Activated gamma-delta T cell treated with anti-CD3 and anti-CD28 coated beads, Interleukin-2, amount 50 U/mL, for 16 hours (primary cell): ENCODE measurements around the gene FOXL1.

Experiments used
- DNase-seq: peaks from one replicate; pipeline ENCODE4 v3.0.0-alpha.2; 2020; ENCODE audit warnings: low read depth

Gene FOXL1

GRCh38 chr16:86578061-86578599, at the start of gene FOXL1:
FOXL1 (plus strand) TSS chr16:86578549; CDS start chr16:86578724, 175 bp downstream.
- no peak for DNase-seq

- DNase-seq: no peak
These were observed 49.2 kb upstream of the FOXL1 start for GRCh38 chr16:86529160-86529559.

DNA sequence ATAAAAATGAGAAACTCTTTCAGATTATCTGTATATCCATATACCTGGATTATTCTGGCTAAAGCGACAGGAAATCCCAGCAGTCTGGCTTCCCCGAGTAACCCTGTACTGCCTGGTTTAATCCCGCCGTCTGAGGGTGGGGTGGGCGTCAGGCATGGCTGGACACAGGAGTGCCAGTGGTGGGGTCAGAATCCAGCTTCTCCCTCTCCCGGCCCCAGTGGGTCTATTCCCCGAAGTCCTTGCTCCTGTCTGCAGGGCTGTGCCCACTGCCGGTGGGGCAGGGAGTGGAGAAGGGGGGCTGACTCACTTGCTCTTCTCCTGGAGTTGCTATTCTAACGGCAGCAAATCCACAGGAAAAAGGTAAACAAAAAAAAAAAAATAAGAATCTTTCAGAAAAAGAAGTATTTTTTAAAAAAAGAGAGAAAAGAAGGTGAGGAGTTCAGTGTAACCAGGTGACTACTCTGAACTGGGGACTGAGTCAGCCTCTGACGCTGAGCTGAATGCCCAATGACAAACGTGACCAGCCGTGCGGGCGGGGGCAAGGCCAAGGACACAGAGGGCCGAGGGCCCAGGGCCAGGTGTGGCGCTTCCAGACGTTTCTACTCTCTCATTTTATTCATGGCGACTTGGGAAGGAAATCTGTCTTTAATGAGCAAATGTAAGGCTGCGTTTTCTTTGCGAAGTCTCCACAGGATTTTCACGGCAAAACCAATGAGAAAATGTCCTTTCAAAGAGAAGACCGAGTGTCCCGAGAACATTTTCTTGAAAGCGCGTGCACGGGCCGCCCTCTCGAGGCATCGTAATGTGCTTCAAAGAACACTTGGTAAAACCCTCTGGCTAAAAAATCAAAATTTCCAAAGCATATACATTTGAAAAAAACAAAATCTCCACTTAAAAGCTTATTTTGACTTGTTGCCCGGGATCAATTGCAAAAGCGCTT, 47.8 kb upstream of the FOXL1 start:
- no peak for DNase-seq

- DNase-seq: no peak
These were observed 47.2 kb upstream of the FOXL1 start for GRCh38 chr16:86531191-86531545.

DNA sequence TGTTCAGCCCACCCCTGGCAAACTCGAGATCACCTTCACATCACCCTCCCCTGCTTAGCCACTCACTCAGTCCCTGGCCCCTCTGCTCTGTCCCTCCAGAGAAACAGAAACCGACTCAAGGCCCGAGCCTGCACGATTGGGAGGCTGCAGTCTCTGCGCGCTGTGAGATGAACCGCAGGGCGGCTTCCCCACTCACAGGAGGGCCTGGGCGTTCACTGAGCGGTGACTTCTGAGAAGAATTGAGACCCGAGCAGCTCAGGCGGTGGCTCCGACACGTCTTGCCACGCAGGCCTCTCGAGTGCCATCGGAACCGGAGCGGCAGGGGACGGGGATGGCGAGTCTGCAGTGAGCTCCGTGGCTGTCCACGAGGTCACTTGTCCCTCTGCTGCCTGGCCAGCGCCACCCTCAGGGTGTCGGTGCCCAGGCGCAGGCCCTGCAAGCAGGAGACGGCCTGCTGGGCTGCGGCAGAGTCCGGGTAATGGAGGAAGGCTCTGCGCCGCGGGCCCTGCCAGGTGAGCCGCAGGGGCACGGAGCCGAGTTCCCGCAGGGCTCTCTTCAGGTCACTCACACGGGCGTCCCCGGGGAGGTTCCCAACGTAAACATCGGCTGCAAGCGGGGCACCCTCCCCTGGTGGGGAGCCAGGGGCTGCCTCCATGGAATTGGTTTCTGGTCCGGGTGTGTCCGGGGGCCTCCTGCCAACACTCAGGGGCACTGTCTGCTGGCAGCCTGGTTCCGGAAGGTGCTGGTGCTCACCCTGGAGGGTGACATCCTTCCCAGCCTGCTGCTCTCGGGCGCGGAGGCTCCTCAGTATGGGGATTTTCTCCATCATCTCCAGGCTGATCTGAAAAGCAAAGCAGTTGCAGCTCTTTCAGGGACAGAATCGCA, 46.5 kb upstream of the FOXL1 start:
- no peak for DNase-seq

- no peak for DNase-seq
These were observed 45.9 kb upstream of the FOXL1 start for GRCh38 chr16:86532526-86532815.

GRCh38 chr16:86533076-86533475, 45.3 kb upstream of the FOXL1 start:
- no peak for DNase-seq

DNA sequence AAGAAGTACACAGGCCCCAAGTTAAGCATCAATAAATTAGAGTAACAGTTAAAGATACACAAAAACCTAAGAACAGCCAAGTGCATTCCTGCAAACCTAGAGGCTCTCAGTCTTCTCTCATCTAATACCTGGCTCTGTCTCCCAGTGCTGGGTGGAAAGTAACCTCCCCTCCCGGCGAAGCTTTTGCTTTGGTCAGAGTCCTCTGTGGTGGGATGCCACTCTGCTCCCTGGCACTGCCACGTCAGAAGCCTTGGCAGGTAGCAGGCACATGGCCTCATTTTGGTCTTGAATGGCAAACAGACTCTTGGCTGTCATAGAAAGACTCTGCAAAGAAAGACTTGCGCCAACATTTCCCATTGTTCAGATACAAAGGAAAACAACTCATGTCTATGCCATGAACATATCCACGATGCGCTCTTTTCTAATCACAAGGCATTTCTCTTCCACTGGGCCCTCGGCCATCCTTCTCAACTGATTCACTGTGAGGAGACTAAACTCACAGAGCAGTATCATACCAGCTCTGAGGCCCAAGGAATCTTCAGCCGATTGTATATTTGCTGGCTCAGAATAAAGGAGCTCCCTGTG, 44.5 kb upstream of the FOXL1 start:
- no peak for DNase-seq

DNA sequence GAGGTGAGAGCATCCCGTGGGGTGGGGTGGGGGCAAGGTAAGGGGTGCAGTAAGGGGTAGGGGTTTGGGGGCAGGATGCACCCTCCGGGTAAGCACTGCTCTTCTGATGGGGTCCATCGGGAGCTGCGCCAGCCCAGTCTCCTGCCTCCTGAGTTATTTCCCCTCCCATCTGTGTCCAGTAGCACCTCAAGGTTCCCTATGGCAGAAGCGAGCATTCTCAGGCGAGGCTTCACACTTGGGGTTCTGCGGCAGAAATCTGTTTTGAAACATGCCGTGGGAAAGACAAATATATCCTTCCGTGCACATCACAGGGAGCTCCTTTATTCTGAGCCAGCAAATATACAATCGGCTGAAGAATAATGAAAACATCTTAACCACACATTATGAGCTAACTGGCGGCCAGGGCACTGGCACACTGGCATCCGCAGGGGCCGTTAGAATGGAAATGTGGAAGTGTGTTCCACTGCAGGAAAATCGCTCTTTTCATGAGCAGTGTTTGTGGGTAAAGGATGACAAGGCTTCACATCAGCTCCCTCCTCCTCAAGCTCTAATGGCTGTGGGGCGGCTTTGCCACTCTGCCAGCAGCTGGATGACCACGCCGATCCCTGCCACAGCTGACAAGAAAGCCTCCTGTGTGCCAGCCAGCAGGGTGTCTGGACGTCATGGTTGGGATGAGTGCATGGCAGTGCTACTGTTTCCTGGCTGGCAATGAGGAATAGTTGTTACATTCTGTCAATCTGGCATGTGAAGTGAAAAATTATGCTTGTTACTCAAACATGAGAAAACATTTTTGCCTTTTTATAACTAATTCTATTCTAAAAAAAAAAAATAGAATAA, 43.4 kb upstream of the FOXL1 start:
- DNase-seq: no peak

GRCh38 chr16:86536621-86537020, 41.7 kb upstream of the FOXL1 start:
- DNase-seq: no peak

DNA sequence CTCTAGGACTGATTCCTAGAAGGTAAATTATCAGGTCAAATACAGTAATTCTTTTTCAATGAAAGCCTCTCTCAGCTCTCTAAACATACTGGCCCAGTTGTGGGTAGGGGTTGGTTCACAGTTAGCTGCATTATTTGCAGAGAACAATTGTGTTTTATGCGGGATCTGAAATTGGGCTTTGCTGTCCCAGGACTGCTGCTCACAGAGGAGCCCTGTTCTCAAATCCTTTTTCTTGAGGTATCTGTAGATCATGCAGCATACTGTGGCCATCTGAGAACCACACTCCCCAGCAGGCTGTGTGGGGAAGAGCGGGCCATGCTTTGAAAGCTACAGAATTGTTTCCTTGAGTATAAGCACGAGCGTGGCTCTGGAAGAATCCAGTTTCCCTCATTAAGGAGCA, 40.9 kb upstream of the FOXL1 start:
- no peak for DNase-seq

GRCh38 chr16:86538196-86538780, 40.1 kb upstream of the FOXL1 start:
- DNase-seq: no peak

DNA sequence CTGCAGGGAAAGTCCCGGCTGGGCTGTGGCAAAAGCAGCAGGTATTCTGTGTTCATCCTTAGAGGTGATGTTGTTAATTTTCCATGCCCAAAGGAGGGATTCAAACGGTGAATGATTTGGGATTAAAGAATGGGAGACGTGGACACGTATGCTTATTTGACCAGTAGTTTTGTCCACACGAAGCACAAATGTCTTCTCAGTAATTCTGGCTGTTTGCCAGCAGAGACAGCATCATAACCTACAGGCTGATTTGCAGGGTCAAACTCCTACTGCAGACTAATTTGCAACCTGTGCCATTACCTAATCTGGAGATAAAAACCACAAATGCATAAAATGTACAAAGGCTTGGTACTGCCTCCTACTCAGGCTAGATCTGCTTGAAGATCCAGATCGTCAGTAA, 37.5 kb upstream of the FOXL1 start:
- DNase-seq: no peak

- DNase-seq: no peak
These were observed 36.8 kb upstream of the FOXL1 start for GRCh38 chr16:86541560-86541959.

DNA sequence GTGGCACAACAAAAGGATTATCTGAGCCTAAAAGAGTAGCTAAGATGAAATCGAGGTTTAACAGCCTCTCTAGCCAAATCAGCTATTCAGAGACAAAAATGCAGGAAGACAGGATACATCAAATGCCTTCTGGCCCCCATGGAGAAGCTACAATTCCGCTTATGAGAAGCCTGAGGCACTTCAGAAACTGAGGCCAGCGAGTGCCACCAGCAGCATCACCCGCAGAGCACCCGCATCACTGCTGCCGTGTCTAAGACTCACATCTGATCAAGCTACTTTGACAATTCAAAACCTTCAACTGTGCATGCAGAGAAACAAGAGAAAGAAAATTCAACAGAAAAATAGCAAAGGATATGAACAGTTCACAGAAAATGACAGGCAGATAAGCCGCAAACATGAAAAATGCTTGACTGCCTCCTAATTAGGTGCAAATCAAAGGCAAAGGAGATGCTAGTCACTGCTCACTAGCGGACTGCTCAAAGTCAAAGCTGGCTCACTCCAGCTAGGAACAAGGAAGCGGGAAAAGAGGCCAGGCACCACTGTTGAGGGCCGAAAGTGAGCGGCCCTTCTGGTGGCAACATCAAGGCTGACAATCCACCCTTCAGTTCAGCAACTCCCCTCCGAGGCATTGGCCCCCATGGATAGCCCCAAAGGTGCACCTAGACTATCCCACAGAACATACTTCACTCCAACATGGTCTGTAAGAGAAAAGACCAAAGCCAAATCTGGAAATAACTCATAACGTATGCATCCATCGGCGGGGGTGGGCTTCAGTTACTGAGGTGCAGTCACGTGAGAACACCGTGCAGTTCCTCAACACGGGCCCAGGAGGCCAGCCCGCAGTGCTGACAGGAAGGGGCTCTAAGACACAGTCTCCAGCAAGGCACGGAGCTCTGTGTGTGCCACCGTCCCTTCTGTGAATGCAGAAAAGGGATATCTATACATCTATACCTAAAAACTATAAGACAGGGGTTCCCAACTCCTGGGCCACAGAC, 35.3 kb upstream of the FOXL1 start:
- DNase-seq: no peak

GRCh38 chr16:86545481-86545880, 32.9 kb upstream of the FOXL1 start:
- DNase-seq: no peak

- no peak for DNase-seq
These were observed 32.3 kb upstream of the FOXL1 start for GRCh38 chr16:86545954-86546637.

GRCh38 chr16:86546638-86547013, 31.7 kb upstream of the FOXL1 start:
- no peak for DNase-seq

- no peak for DNase-seq
These were observed 31.1 kb upstream of the FOXL1 start for GRCh38 chr16:86547286-86547685.
